ENCODE results near the gene ENTHD1.

The ENTHD1 gene

DNA sequence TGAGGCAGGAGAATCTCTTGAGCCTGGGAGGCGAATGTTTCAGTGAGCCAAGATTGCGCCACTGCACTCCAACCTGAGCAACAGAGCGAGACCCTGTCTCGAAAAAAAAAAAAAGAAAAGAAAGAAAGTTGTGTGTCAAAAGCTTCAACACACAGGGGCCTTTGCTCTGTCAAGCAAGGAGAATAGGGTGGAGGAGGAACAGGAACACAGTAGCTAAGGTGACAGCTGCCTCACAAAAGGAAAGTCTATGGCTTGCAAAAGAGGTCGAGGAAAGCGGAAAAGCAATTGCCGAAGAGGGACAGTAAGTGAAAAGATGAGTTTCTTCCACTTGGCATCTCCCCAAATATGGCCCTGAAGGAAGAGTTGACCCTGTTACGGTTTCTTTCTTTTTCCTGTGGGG, 40.2 kb upstream of the ENTHD1 start:
- FAIRE-seq: no peak
- TF ChIP-seq POLR2AphosphoS5 (IDR thresholded peaks at IDR 0.05; ENCODE audit: low read depth, low read length) (no peak), TAF1 (IDR thresholded peaks at IDR 0.05; ENCODE audit: borderline replicate concordance, low read depth, low read length) (no peak), POLR2A (IDR thresholded peaks at IDR 0.05; ENCODE audit: low read depth, low read length) (no peak)
- no peak for DNase-seq (ENCODE audit: insufficient read length)

DNA sequence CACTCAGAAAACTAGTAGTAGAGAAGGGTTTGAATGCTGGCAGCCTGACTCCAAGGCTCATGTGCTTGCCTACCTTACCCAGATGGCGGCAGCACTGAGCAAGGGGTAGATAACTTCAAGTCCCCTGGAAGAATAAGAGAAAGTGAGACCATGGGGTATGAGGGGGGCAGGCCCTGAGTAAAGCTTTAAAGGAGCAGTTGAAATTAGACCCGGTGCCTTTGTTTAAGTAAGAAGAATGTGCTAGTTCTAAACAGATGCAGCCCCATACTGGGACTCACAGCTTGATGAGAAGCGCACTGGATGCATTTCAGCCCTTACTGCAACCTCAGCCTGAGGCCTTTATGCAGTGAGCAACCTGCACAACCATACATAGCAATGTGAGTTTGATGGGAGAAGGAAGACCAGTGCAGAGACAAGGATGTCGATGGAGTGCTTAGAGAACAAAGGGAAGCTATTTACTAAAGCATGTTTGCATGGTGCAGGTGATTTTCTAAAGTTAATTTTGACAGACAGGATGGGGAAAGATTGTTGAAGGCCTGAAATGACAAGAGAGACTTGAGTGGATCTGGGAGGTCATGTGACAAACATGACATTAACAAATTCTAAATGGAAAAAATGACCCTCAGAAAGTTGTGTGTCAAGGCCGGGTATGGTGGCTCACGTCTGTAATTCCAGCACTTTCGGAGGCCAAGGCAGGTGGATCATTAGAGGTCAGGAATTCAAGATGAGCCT, 39.5 kb upstream of the ENTHD1 start:
- FAIRE-seq (peak; percentile 73), DNase-seq (ENCODE audit: insufficient read length) (no peak)
- TF ChIP-seq POLR2AphosphoS5 (IDR thresholded peaks at IDR 0.05; ENCODE audit: low read depth, low read length): no peak
- TF ChIP-seq TAF1 (IDR thresholded peaks at IDR 0.05; ENCODE audit: borderline replicate concordance, low read depth, low read length): no peak
- TF ChIP-seq POLR2A (IDR thresholded peaks at IDR 0.05; ENCODE audit: low read depth, low read length): no peak

GRCh38 chr22:39932166-39932565, 38.6 kb upstream of the ENTHD1 start:
- DNase-seq (ENCODE audit: insufficient read length): no peak
- TF ChIP-seq POLR2AphosphoS5 (IDR thresholded peaks at IDR 0.05; ENCODE audit: low read depth, low read length): no peak
- TF ChIP-seq POLR2A (IDR thresholded peaks at IDR 0.05; ENCODE audit: low read depth, low read length): no peak
- TF ChIP-seq TAF1 (IDR thresholded peaks at IDR 0.05; ENCODE audit: borderline replicate concordance, low read depth, low read length): no peak
- FAIRE-seq: no peak

GRCh38 chr22:39931251-39931650, 37.7 kb upstream of the ENTHD1 start:
- TF ChIP-seq POLR2AphosphoS5 (IDR thresholded peaks at IDR 0.05; ENCODE audit: low read depth, low read length) (no peak), POLR2A (IDR thresholded peaks at IDR 0.05; ENCODE audit: low read depth, low read length) (no peak), TAF1 (IDR thresholded peaks at IDR 0.05; ENCODE audit: borderline replicate concordance, low read depth, low read length) (no peak)
- DNase-seq (ENCODE audit: insufficient read length): no peak
- no peak for FAIRE-seq

DNA sequence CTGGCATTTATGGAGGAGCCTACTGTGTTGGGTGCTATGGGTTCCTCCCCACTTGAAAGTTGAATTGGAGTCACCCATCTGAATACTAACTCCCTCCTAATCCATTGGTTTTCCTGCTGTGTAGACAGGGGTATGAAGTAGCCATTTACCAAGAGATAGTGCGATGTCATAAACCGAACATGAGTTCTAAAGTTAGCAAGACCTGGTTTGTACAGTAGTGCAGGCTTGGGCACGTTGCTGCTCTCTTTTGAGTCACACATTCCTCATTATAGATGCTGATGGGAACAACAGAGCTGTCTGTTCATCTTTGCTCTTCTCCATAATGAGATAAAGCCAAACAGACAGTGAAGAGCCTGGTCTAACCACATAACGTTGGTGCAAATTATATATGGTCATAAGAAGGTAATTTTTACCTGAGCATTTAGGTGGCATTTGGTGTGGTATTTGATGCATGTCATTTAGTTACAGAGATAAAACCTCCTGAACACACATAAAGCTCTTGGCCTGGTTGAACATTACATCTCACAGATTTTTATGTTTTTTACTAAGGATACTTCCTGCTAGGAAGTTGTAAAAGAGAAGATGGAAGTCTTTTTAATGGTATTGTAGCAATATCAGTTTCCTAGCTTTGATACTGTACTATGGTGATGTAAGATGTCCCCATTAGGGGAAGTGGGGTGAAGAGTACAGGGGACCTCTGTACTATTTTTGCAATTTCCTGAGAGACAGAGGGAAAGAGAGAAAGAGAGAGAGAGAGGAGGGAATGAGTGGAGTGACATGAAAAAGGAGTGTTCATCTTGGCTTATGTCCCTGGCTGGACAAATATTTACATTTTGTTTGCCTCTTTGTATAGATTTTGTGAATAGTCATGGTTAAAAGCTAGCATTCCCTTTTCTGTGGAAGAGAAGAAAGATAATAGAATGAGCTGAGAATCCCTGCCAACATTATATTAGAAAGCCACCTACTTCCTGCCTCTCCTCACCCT, 35.3 kb upstream of the ENTHD1 start:
- FAIRE-seq: no peak
- DNase-seq (ENCODE audit: insufficient read length): no peak

DNA sequence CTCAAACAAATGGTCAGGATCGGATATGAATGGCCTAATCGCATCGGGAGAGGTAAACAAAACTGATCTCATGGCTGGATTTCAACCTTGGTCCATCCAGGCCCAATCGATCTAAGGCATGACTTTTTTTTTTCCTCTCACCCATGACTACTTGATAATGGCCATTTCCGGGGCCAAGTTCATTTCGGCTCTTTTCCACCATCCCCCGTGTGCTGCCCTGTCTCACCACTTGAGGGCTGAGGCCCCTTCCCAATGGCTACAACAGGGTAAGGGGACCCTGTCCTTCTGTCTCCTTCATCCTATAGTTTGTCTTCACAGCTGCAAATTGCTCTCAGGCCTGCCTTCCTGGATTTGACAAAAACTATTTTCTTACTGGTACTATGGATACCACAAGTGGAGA, 34.0 kb upstream of the ENTHD1 start:
- FAIRE-seq: no peak
- DNase-seq (ENCODE audit: insufficient read length): no peak
- TF ChIP-seq POLR2AphosphoS5 (IDR thresholded peaks at IDR 0.05; ENCODE audit: low read depth, low read length) (no peak), POLR2A (IDR thresholded peaks at IDR 0.05; ENCODE audit: low read depth, low read length) (no peak), TAF1 (IDR thresholded peaks at IDR 0.05; ENCODE audit: borderline replicate concordance, low read depth, low read length) (no peak)

More for the DNA sequence above, 35.3 kb upstream of the ENTHD1 start:
- no peak for TF ChIP-seq POLR2A (IDR thresholded peaks at IDR 0.05; ENCODE audit: low read depth, low read length)
- no peak for TF ChIP-seq TAF1 (IDR thresholded peaks at IDR 0.05; ENCODE audit: borderline replicate concordance, low read depth, low read length)

GRCh38 chr22:39926753-39927152, 33.2 kb upstream of the ENTHD1 start:
- TF ChIP-seq POLR2A (IDR thresholded peaks at IDR 0.05; ENCODE audit: low read depth, low read length): no peak
- TF ChIP-seq TAF1 (IDR thresholded peaks at IDR 0.05; ENCODE audit: borderline replicate concordance, low read depth, low read length): no peak
- FAIRE-seq (no peak), DNase-seq (ENCODE audit: insufficient read length) (no peak)

DNA sequence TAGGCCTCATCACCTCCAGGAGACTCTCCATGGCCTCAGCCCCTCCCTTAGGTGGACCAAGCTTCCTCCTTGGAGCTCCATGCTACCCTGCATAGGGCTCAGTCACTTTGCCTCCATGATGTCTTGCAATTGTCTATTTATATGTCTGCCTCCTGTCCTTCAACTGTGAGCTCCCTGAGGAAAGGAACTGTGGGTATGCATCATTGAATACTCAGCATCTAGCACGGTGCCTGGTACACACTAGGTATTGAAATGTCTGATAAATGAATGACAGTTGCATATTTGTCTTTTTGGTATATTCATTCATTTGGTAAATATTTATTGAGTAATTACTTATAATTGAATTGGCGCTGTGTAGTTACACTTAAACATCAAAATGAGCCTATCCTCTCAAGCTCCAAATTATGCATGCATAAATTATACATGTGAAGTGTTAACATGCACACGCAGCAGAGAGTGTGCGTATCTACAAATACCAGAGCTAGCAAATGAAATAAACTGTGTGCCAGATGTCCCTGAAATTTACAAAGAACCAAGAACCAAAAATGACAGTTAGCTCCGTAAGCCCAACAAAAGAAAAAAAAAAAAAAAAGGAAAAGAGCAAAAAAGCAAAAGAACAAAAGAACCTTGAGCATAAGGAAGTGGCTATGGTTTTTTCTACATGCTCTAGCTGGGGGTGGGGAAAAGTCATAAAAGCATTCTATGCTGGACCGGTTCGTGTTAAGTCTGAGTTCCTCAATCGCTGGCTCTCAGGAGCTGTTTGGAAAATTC, 32.5 kb upstream of the ENTHD1 start:
- TF ChIP-seq TAF1 (IDR thresholded peaks at IDR 0.05; ENCODE audit: borderline replicate concordance, low read depth, low read length) (no peak), POLR2A (IDR thresholded peaks at IDR 0.05; ENCODE audit: low read depth, low read length) (no peak), POLR2AphosphoS5 (IDR thresholded peaks at IDR 0.05; ENCODE audit: low read depth, low read length) (no peak)
- FAIRE-seq: no peak
- no peak for DNase-seq (ENCODE audit: insufficient read length)

DNA sequence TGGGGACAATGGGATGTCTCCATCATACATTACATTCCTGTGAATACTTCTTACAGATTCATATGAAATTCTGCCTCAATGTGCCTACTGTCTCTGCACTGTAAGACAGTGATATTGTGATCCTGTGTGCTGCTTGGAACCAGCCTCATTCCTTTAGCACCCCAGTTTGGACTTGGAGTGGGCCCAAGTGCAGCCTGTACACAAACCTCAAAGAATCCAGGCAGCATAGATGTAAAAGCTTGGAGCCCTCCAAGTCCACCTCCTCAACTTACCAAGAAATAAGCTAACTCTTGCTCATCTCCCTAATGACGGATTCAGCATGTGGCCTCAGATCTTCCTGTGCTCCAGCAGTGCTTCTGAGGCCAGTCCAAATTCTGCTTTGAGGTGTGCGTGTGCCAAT, 31.7 kb upstream of the ENTHD1 start:
- FAIRE-seq: no peak
- no peak for DNase-seq (ENCODE audit: insufficient read length)
- TF ChIP-seq POLR2AphosphoS5 (IDR thresholded peaks at IDR 0.05; ENCODE audit: low read depth, low read length): no peak
- no peak for TF ChIP-seq TAF1 (IDR thresholded peaks at IDR 0.05; ENCODE audit: borderline replicate concordance, low read depth, low read length)
- TF ChIP-seq POLR2A (IDR thresholded peaks at IDR 0.05; ENCODE audit: low read depth, low read length): no peak

GRCh38 chr22:39924286-39924685, 30.7 kb upstream of the ENTHD1 start:
- DNase-seq (ENCODE audit: insufficient read length) (no peak), FAIRE-seq (no peak)
- no peak for TF ChIP-seq POLR2A (IDR thresholded peaks at IDR 0.05; ENCODE audit: low read depth, low read length)
- no peak for TF ChIP-seq TAF1 (IDR thresholded peaks at IDR 0.05; ENCODE audit: borderline replicate concordance, low read depth, low read length)
- no peak for TF ChIP-seq POLR2AphosphoS5 (IDR thresholded peaks at IDR 0.05; ENCODE audit: low read depth, low read length)

GRCh38 chr22:39923696-39924095, 30.1 kb upstream of the ENTHD1 start:
- DNase-seq (ENCODE audit: insufficient read length) (no peak), FAIRE-seq (no peak)
- TF ChIP-seq POLR2AphosphoS5 (IDR thresholded peaks at IDR 0.05; ENCODE audit: low read depth, low read length) (no peak), POLR2A (IDR thresholded peaks at IDR 0.05; ENCODE audit: low read depth, low read length) (no peak), TAF1 (IDR thresholded peaks at IDR 0.05; ENCODE audit: borderline replicate concordance, low read depth, low read length) (no peak)
